Tibial artery (tissue), 4 donors: ENCODE results near the gene DISP3.

Experiments used
- DNase-seq, 2 donors: peaks; one replicate each; pipeline ENCODE4 v3.0.0-alpha.2; 2019
- H3K27ac ChIP-seq, 2 donors: fragments of 200-600 bp; sonication (generic) in 1 of 2; 1 replicate in 1 of 2; 2 replicates in 1 of 2; pipeline ENCODE4 v1.5.1; 2018 to 2019; ENCODE audit warnings: mild to moderate bottlenecking in 1 of 2
- H3K27me3 ChIP-seq, 2 donors: fragments of 200-600 bp; sonication (generic) in 1 of 2; one replicate each; pipeline versions ENCODE4 v1.5.1 to v1.6.0; 2016 to 2019
- H3K36me3 ChIP-seq, 3 donors: fragments of 200-600 bp; sonication (generic) in 2 of 3; one replicate each; pipeline ENCODE4 v1.5.1; 2016 to 2019; ENCODE audit warnings: mild to moderate bottlenecking in 2 of 3
- H3K4me1 ChIP-seq, 4 donors: fragments of 200-600 bp; sonication (generic) in 2 of 4; 1 replicate in 3 of 4; 2 replicates in 1 of 4; pipeline ENCODE4 v1.5.1; 2016 to 2019
- H3K4me3 ChIP-seq, 2 donors: fragments of 200-600 bp; sonication (generic) in 1 of 2; 1 replicate in 1 of 2; 2 replicates in 1 of 2; pipeline ENCODE4 v1.5.1; 2018 to 2019; ENCODE audit warnings: mild to moderate bottlenecking in 2 of 2
- H3K9me3 ChIP-seq, 3 donors: fragments of 200-600 bp; sonication (generic) in 1 of 3; one replicate each; pipeline ENCODE4 v1.5.1; 2016 to 2019
- intact Hi-C: fragments of 100-400 bp; cut with DNase I; formaldehyde crosslinking; loops from one replicate; pipeline ENCODE4 v1.15.0; 2023; ENCODE audit warnings: low total_unique reads
- TF ChIP-seq, protein P1 (sequence below), 2 experiments: fragments of 200-600 bp in 1 of 2; fragments of 450-650 bp in 1 of 2; IDR thresholded peaks; one replicate each; pipeline ENCODE4 v1.5.1; 2017 to 2019; ENCODE audit warnings: antibody characterized with exemption in 2 of 2, mild to moderate bottlenecking in 1 of 2, moderate library complexity in 1 of 2

Gene DISP3

DNA sequence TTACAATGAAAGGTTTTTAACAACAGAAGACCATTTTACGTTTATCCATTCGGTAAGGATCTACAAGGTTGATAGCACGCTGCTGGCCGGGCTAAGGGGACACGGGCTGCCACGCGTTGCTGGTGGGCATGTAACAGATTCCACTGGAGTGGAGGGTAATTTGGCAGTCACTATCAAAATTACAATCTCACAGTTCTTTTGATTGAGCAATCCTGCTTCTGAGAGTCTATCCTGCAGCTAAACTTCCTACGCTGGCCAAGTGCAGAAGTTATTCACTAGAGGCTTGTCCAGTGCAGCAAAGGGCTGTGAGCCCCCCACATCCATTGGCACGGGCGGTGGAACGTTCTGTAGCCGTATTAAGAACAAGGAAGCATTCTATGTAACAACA, 61.8 kb downstream of the DISP3 start:
- H3K27me3 ChIP-seq: peaks cover 0 to 83% of the 10 kb centered on the region in 2 donors
- intact Hi-C loops: no loop called here
- H3K9me3 ChIP-seq: no peaks in the 10 kb centered on the region
- no peak overlapping the region for H3K27ac ChIP-seq
- DNase-seq: no peak
- H3K4me3 ChIP-seq: no peak overlapping the region
- H3K36me3 ChIP-seq: no peaks in the 10 kb centered on the region
- TF ChIP-seq, protein P1, sequence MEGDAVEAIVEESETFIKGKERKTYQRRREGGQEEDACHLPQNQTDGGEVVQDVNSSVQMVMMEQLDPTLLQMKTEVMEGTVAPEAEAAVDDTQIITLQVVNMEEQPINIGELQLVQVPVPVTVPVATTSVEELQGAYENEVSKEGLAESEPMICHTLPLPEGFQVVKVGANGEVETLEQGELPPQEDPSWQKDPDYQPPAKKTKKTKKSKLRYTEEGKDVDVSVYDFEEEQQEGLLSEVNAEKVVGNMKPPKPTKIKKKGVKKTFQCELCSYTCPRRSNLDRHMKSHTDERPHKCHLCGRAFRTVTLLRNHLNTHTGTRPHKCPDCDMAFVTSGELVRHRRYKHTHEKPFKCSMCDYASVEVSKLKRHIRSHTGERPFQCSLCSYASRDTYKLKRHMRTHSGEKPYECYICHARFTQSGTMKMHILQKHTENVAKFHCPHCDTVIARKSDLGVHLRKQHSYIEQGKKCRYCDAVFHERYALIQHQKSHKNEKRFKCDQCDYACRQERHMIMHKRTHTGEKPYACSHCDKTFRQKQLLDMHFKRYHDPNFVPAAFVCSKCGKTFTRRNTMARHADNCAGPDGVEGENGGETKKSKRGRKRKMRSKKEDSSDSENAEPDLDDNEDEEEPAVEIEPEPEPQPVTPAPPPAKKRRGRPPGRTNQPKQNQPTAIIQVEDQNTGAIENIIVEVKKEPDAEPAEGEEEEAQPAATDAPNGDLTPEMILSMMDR (IDR thresholded peaks at IDR 0.05): no peak
- H3K4me1 ChIP-seq: no peaks in the 10 kb centered on the region

DNA sequence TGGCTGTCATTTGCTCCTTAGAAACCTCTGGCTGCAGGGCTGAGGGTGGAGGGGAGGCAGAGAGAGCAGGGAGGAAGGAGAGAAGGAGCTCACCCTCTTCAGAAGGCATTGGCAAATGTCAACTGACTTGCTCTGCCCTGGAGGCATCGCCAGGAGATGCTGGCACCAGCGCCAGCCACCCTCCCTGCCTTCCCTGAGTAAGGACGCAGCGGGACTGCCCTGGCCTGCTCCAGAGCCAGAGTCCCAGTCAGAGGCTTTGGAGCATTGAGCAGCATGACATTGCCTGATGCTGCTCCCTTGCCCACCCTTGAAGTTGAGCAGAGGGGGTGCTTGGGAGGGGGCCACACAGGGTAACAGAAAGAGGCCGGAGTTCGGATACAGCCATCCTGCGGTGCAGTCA, 62.3 kb downstream of the DISP3 start:
- Histone ChIP-seq H3K27ac (no peak overlapping the region), H3K27me3 (peaks cover 0 to 82% of the 10 kb centered on the region in 2 donors), H3K4me1 (no peaks in the 10 kb centered on the region), H3K4me3 (no peak overlapping the region), H3K9me3 (no peaks in the 10 kb centered on the region), H3K36me3 (no peaks in the 10 kb centered on the region)
- no peak for DNase-seq
- intact Hi-C loops: no loop called here
- TF ChIP-seq, protein P1 (IDR thresholded peaks at IDR 0.05): no peak

DNA sequence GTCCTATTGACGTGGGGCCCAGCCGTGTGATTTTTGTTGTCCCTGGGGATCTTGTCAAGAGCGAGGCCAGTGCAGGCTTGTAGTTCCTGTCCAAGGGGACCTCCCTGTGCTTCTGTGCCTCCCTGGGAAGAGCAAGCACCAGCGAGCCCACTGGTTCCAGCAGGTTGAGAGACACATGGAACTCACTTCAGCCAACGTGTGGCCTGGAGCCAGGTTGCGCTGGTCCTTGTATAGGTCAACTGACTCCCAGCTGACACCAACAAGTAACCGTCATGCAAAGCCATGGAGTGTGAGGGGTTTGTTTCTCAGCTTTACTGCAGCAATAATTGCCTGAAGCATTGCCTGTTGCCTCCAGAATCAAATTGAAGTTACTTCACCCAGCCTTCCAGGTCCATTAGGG, 63.0 kb downstream of the DISP3 start:
- Histone ChIP-seq H3K36me3 (no peaks in the 10 kb centered on the region), H3K4me3 (no peak overlapping the region), H3K27me3 (peaks cover 0 to 78% of the 10 kb centered on the region in 2 donors), H3K4me1 (no peaks in the 10 kb centered on the region), H3K9me3 (no peaks in the 10 kb centered on the region), H3K27ac (no peak overlapping the region)
- intact Hi-C loops: no loop called here
- no peak for DNase-seq
- TF ChIP-seq, protein P1 (IDR thresholded peaks at IDR 0.05): no peak

DNA sequence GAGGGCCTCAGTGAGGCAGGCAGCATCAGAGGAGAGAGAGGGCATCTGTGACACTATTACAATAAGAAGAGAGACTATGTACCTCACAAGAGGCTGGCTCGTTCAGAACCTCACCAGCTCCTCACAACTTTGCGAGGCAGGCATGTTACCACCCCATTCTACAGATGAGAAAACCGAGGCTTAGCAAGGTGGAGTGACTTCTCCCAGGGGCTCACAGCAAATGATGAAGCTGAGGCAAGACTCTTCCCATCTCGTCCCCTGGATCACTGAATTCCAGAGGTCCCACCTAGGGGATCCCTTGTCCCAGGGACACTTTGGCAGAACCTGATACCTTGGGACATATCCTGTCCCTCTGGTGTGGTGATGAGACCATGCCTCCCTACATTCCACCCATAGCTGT, 64.4 kb downstream of the DISP3 start:
- TF ChIP-seq, protein P1 (IDR thresholded peaks at IDR 0.05): no peak
- H3K27ac ChIP-seq: no peak overlapping the region
- no peaks in the 10 kb centered on the region for H3K4me1 ChIP-seq
- no peak for DNase-seq
- H3K36me3 ChIP-seq: no peaks in the 10 kb centered on the region
- intact Hi-C loops: no loop called here
- H3K27me3 ChIP-seq: peaks cover 0 to 64% of the 10 kb centered on the region in 2 donors
- H3K4me3 ChIP-seq: no peak overlapping the region
- no peaks in the 10 kb centered on the region for H3K9me3 ChIP-seq

DNA sequence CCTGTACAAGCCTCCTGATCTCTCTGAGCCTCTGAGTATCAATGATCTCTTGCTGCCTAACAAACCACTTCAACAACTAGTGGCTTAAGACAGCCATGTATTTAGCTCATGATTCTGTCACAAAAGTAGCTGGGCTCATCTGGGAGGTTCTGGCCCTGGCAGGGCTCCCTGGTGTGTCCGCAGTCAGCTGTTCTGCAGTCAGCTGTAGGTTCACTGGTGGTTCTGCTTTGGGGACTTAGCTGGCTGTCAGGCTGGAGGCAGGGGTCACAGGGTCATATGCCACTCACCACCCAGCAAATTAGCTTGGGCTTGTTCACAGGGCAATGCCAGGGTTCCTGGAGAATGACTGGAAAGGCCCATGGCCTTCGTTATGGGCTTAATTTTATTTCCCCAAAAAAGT, 64.8 kb downstream of the DISP3 start:
- H3K27me3 ChIP-seq: peaks cover 0 to 61% of the 10 kb centered on the region in 2 donors
- TF ChIP-seq, protein P1 (IDR thresholded peaks at IDR 0.05): no peak
- DNase-seq: no peak
- intact Hi-C loops: no loop called here
- no peaks in the 10 kb centered on the region for H3K4me1 ChIP-seq
- H3K9me3 ChIP-seq: no peaks in the 10 kb centered on the region
- no peak overlapping the region for H3K4me3 ChIP-seq
- no peak overlapping the region for H3K27ac ChIP-seq
- no peaks in the 10 kb centered on the region for H3K36me3 ChIP-seq

DNA sequence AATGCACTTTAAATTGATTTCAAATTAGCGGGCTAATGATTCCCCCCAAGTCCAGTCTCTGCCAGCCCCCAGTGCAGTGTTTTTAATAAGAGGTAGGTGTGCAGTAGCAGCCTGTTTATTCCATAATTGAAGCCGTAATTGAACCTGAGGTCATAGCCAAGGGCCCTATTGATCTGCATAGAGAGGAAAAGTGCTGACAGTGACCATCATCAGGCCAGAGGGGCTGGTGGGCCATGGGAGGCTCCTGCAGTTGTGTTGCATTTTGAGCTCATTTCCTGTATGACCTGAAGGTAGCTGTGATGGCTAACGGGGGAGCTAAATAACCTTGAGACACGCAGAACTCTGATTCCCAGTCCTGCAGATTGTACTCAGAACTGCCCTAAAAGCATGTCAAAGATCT, 67.5 kb downstream of the DISP3 start:
- Histone ChIP-seq H3K9me3 (no peaks in the 10 kb centered on the region), H3K27ac (no peak overlapping the region), H3K36me3 (no peaks in the 10 kb centered on the region), H3K27me3 (peaks cover 0 to 36% of the 10 kb centered on the region in 2 donors), H3K4me3 (no peak overlapping the region), H3K4me1 (no peaks in the 10 kb centered on the region)
- DNase-seq: no peak
- TF ChIP-seq, protein P1 (IDR thresholded peaks at IDR 0.05): no peak
- intact Hi-C loops: no loop called here
